Activated CD8-positive, alpha-beta T cell treated with anti-CD3 and anti-CD28 coated beads, Interleukin-2, amount 10 ng/mL, durations not matched to agents 7 days and 5 days (primary cell): ENCODE results near the gene EPX. TPM values are rescaled to one million over a fixed set of nuclear protein-coding genes. Genes with fewer than 3 reads are reported as not detected.

ENCODE experiments used
- ATAC-seq: fragments of 150-1000 bp; cut with Tn5 transposase; one replicate; pipeline ENCODE4 v1.10.0; 2021; ENCODE audit warnings: moderate library complexity
- CTCF ChIA-PET: fragments of 350-600 bp; sonication (Branson Sonifier 250); formaldehyde crosslinking; loops from one replicate; lab custom pipeline; 2021; ENCODE audit warnings: antibody characterized with exemption; lab: Charles Lee
- POLR2A ChIA-PET: fragments of 350-600 bp; sonication (Branson Sonifier 250); formaldehyde crosslinking; loops from one replicate; lab custom pipeline; 2021; ENCODE audit warnings: antibody characterized with exemption; lab: Charles Lee
- DNase-seq: peaks from one replicate; pipeline ENCODE4 v3.0.0-alpha.2; 2020
- H3K27ac Mint-ChIP-seq: one replicate; pipeline ENCODE4 v1.8.0; 2021; ENCODE audit warnings: mild to moderate bottlenecking, mixed read lengths
- H3K27me3 Mint-ChIP-seq: one replicate; pipeline ENCODE4 v1.8.0; 2021; ENCODE audit warnings: low read depth, mixed read lengths
- H3K36me3 Mint-ChIP-seq: one replicate; pipeline ENCODE4 v1.8.0; 2021; ENCODE audit warnings: low read depth, mixed read lengths
- H3K4me1 Mint-ChIP-seq: one replicate; pipeline ENCODE4 v1.8.0; 2021; ENCODE audit warnings: low read depth, mixed read lengths
- H3K4me3 Mint-ChIP-seq: one replicate; pipeline ENCODE4 v1.8.0; 2021; ENCODE audit warnings: mild to moderate bottlenecking, mixed read lengths
- H3K9me3 Mint-ChIP-seq: one replicate; pipeline ENCODE4 v1.8.0; 2022; ENCODE audit warnings: mixed read lengths; ENCODE audit not compliant: insufficient read depth
- total RNA-seq, 2 experiments: library from RNA; stranded (reverse); gene quantifications; one replicate each; pipeline ENCODE4 v1.2.3, GENCODE V29; 2021

EPX gene
- total RNA-seq, 2 experiments from 2014 or later = not detected

DNA sequence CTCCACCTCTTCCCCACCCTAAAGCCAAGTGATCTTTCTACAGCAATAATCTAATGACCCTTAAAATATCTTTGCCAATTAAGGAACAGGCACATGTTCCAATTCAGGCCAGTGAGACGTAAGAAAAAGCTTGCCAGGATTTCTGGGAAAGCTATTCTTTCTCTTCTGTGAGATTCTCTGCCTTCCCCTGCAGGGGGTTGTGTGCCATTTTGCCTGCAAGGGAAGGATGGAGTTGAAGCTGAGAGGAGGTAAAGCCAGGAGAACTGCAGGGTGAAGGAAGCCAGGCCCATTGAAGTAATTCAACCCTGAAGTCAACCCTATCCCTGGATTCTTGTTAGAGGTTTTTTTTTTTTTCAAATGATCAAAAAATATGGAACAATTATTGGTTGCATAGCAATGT, 36.9 kb downstream of the EPX start:
- CTCF ChIA-PET = interaction anchor here (2.9 kb wide), 1 partner anchor 20 kb away, joined by 14 read pairs; no protein-coding TSS in a partner anchor
- H3K9me3 Mint-ChIP-seq = no peaks in the 10 kb centered on the region
- ATAC-seq (no peak), DNase-seq (no peak)
- H3K4me3 Mint-ChIP-seq = no peak overlapping the region
- peaks cover 13% of the 10 kb centered on the region for H3K4me1 Mint-ChIP-seq
- H3K27me3 Mint-ChIP-seq = peaks cover 27% of the 10 kb centered on the region
- H3K27ac Mint-ChIP-seq = no peak overlapping the region
- no peaks in the 10 kb centered on the region for H3K36me3 Mint-ChIP-seq
- POLR2A ChIA-PET = interaction anchor here (1.0 kb wide), 1 partner anchor 9 kb away, joined by 4 read pairs; the partner anchor contains the start of gene LPO

DNA sequence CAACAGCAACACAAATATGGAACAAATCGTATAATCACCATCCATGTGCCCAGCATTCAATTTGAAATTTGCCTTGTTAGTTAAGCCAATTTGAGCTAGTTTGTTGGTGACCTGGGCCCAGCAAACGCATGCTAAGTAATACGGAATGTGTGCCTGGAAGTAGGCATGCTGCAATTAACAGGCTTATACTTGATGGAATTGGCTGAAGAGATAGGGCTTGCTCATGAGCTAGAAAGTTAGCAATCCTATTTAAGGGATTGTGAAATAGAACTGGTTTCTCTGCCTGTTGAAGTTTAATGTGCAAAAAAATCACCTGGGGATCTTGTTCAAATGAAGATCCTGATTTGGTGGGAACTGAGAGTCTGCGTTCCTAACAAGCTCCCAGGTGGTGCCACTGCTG, 37.4 kb downstream of the EPX start:
- CTCF ChIA-PET = interaction anchor here (1.4 to 3.1 kb wide), 3 partner anchors 18 to 28 kb away, joined by 3 to 14 read pairs (median 14); no protein-coding TSS in a partner anchor
- Mint-ChIP-seq H3K4me3 (no peak overlapping the region), H3K27ac (no peak overlapping the region), H3K9me3 (no peaks in the 10 kb centered on the region), H3K4me1 (peaks cover 11% of the 10 kb centered on the region), H3K36me3 (no peaks in the 10 kb centered on the region), H3K27me3 (peaks cover 31% of the 10 kb centered on the region)
- POLR2A ChIA-PET = no interaction called here
- DNase-seq = no peak
- no peak for ATAC-seq

DNA sequence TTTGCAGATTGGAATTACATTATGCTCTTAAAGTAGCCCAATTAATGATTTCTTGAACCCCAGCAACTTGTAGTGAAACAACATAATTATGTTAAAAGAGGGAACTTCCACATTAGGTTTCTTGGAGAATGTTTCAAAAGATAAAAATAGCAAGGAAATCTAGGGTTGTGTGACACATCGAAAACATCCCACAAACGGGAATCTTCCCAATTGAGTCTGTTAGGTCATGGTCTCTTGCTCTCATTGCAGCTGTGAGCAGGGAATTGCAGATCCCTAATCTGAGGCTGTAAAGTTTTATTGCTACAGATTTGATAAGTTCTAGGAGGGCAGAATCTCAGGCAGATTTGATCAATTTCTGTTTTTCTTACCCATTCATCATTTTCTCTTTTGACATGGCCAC, 39.1 kb downstream of the EPX start:
- peaks cover 42% of the 10 kb centered on the region for H3K27me3 Mint-ChIP-seq
- ChIA-PET POLR2A (no interaction called here), CTCF (interaction anchor here (1.2 to 3.1 kb wide), 5 partner anchors 10 to 18 kb away, joined by 3 to 14 read pairs (median 6); partner anchors contain the start of gene MKS1)
- no peaks in the 10 kb centered on the region for H3K9me3 Mint-ChIP-seq
- no peak for ATAC-seq
- H3K4me1 Mint-ChIP-seq = peaks cover 11% of the 10 kb centered on the region
- no peak overlapping the region for H3K4me3 Mint-ChIP-seq
- H3K27ac Mint-ChIP-seq = no peak overlapping the region
- no peak for DNase-seq
- no peaks in the 10 kb centered on the region for H3K36me3 Mint-ChIP-seq

DNA sequence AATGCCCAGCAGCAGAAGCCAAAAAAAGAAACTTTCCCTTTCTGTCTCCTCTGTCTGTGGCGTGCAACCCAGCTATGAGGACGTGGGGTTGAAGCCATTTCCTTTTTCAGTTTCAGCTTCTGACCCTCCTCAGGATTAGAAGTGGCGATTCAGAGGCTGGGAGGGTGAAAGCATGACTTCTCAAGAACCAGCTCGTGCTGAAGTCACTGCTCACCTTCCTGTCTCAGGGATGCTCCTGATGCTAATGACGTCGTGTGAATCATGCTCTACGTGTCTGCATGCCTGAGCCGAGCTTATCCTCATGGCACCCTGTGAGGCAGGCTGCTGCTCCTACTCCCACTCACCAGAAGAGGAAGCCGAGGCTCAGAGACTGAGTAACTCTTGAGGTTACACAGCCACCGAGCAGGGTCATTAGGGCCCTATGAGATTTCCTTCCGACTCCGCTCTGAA, 40.2 kb downstream of the EPX start:
- no peak for DNase-seq
- Mint-ChIP-seq H3K9me3 (no peaks in the 10 kb centered on the region), H3K4me3 (no peak overlapping the region), H3K27me3 (peaks cover 38% of the 10 kb centered on the region), H3K4me1 (peaks cover 11% of the 10 kb centered on the region), H3K27ac (no peak overlapping the region), H3K36me3 (no peaks in the 10 kb centered on the region)
- ChIA-PET CTCF (interaction anchor here (0.9 to 3.1 kb wide), 3 partner anchors 12 to 17 kb away, joined by 4 to 14 read pairs (median 6); no protein-coding TSS in a partner anchor), POLR2A (no interaction called here)
- no peak for ATAC-seq

- peaks cover 34% of the 10 kb centered on the region for H3K27me3 Mint-ChIP-seq
Measured at GRCh38 chr17:58233543-58233942, 41.0 kb downstream of the EPX start.

GRCh38 chr17:58234512-58234911, 42.0 kb downstream of the EPX start:
- Mint-ChIP-seq H3K27ac (no peak overlapping the region), H3K4me1 (peaks cover 11% of the 10 kb centered on the region), H3K9me3 (no peaks in the 10 kb centered on the region), H3K4me3 (no peak overlapping the region), H3K36me3 (no peaks in the 10 kb centered on the region), H3K27me3 (peaks cover 39% of the 10 kb centered on the region)
- DNase-seq (no peak), ATAC-seq (no peak)
- ChIA-PET CTCF (interaction anchor here (1.2 kb wide), 2 partner anchors 16 to 34 kb away, joined by 3 to 5 read pairs; no protein-coding TSS in a partner anchor), POLR2A (no interaction called here)

More at GRCh38 chr17:58233543-58233942, 41.0 kb downstream of the EPX start:
- DNase-seq (no peak), ATAC-seq (no peak)
- ChIA-PET POLR2A (no interaction called here), CTCF (no interaction called here)
- Mint-ChIP-seq H3K4me1 (peaks cover 11% of the 10 kb centered on the region), H3K27ac (no peak overlapping the region), H3K36me3 (no peaks in the 10 kb centered on the region), H3K9me3 (no peaks in the 10 kb centered on the region), H3K4me3 (no peak overlapping the region)

GRCh38 chr17:58235821-58236220, 43.3 kb downstream of the EPX start:
- Mint-ChIP-seq H3K36me3 (no peaks in the 10 kb centered on the region), H3K9me3 (no peaks in the 10 kb centered on the region), H3K4me3 (no peak overlapping the region), H3K27me3 (peaks cover 48% of the 10 kb centered on the region), H3K4me1 (peaks cover 11% of the 10 kb centered on the region), H3K27ac (no peak overlapping the region)
- DNase-seq (no peak), ATAC-seq (no peak)
- CTCF ChIA-PET = interaction anchor here (1.1 to 1.6 kb wide), 3 partner anchors 12 to 35 kb away, joined by 4 to 7 read pairs (median 5); no protein-coding TSS in a partner anchor
- POLR2A ChIA-PET = interaction anchor here (0.6 kb wide), 1 partner anchor 125 kb away, joined by 4 read pairs; no protein-coding TSS in a partner anchor

DNA sequence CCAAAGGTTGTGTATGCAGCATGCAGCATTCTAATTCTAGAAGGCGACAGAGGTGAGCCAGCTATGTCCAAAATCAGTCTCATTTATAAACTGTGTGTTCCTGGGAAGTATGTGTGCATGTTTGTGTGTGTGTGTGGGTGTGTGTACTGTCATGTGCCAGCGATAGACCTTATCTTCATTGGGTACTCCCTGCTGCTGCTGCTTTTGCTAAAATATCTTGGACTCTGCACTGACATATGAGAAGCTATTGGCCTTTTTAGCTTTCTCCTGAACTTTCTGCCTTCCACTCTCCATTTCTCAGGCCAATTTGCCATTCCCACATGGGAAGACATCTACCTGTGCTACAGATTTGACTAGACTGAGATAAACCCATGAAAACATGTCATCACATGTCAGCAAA, 43.9 kb downstream of the EPX start:
- ChIA-PET CTCF (interaction anchor here (0.8 to 3.1 kb wide), 6 partner anchors 9 to 211 kb away, joined by 3 to 20 read pairs (median 4); no protein-coding TSS in a partner anchor), POLR2A (interaction anchor here (0.6 kb wide), 1 partner anchor 69 kb away, joined by 3 read pairs; no protein-coding TSS in a partner anchor)
- no peak overlapping the region for H3K27ac Mint-ChIP-seq
- no peaks in the 10 kb centered on the region for H3K9me3 Mint-ChIP-seq
- peaks cover 11% of the 10 kb centered on the region for H3K4me1 Mint-ChIP-seq
- no peaks in the 10 kb centered on the region for H3K36me3 Mint-ChIP-seq
- ATAC-seq (no peak), DNase-seq (peak; percentile 9)
- H3K27me3 Mint-ChIP-seq = peaks cover 47% of the 10 kb centered on the region
- no peak overlapping the region for H3K4me3 Mint-ChIP-seq

GRCh38 chr17:58238147-58238634, 45.7 kb downstream of the EPX start, which contains the start of gene LPO:
LPO (plus strand) TSS chr17:58238584; CDS start chr17:58242980, 4,396 bp downstream.
- Mint-ChIP-seq H3K9me3 (no peaks in the 10 kb centered on the region), H3K4me1 (no peaks in the 10 kb centered on the region), H3K36me3 (no peaks in the 10 kb centered on the region), H3K4me3 (no peak within 1 kb of the TSS), H3K27ac (no peak within 1 kb of the TSS), H3K27me3 (peaks cover 59% of the 10 kb centered on the region)
- ChIA-PET CTCF (interaction anchor here (1.1 to 3.1 kb wide), 5 partner anchors 8 to 38 kb away, joined by 3 to 20 read pairs (median 4); partner anchors contain the start of gene MKS1), POLR2A (interaction anchor here (0.9 kb wide), 1 partner anchor 9 kb away, joined by 4 read pairs; no protein-coding TSS in a partner anchor)
- DNase-seq = no peak
- no peak for ATAC-seq

- no peak for ATAC-seq
- H3K27ac Mint-ChIP-seq = no peak overlapping the region
- H3K4me3 Mint-ChIP-seq = no peak overlapping the region
- CTCF ChIA-PET = no interaction called here
- DNase-seq = no peak
- no peaks in the 10 kb centered on the region for H3K36me3 Mint-ChIP-seq
- H3K4me1 Mint-ChIP-seq = peaks cover 5% of the 10 kb centered on the region
- peaks cover 60% of the 10 kb centered on the region for H3K27me3 Mint-ChIP-seq
- POLR2A ChIA-PET = no interaction called here
- H3K9me3 Mint-ChIP-seq = no peaks in the 10 kb centered on the region
Measured at GRCh38 chr17:58239987-58240386, 47.5 kb downstream of the EPX start.

DNA sequence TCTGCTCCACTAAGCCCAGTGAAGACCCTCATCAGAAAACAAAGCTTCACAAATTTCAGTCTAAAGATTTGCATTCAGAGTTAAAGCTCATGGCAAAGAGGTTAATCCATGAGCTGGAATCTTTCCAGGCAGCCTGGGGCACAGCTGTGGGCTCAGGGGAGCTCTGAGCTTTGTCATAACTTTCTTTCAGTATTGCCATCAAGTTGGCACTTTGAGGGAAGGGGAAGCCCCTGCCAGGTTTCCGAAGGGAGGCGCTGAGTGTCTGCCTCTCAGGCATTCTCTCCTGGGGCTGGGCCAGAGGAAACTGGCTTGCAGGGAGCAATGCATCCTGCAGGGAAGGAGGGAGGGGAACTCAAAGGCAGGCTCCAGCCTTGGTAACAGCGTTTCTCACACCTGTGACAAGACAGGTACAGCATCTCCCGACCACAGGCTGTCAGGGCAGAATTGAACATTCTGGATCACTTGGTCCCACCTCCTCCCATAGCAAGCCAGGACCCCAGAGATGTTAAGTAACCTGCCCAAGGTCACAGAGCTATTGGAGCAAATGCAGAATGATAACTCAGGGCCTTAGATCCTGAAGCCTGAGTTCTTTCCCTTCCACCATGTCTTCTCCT, 49.8 kb downstream of the EPX start:
- CTCF ChIA-PET = interaction anchor here (1.2 to 1.4 kb wide), 2 partner anchors 8 to 22 kb away, joined by 3 to 4 read pairs; no protein-coding TSS in a partner anchor
- DNase-seq (peak; percentile 18), ATAC-seq (no peak)
- no peak overlapping the region for H3K4me3 Mint-ChIP-seq
- H3K27ac Mint-ChIP-seq = no peak overlapping the region
- H3K4me1 Mint-ChIP-seq = peaks cover 8% of the 10 kb centered on the region
- peaks cover 54% of the 10 kb centered on the region for H3K27me3 Mint-ChIP-seq
- no peaks in the 10 kb centered on the region for H3K36me3 Mint-ChIP-seq
- POLR2A ChIA-PET = interaction anchor here (0.6 kb wide), 1 partner anchor 113 kb away, joined by 3 read pairs; no protein-coding TSS in a partner anchor
- H3K9me3 Mint-ChIP-seq = no peaks in the 10 kb centered on the region
